ENCODE results near the gene FOLR1. TPM values are rescaled to one million over a fixed set of nuclear protein-coding genes. Genes with fewer than 3 reads are reported as not detected.

FOLR1 gene
- total RNA-seq, result 0.28 TPM in 1 of 2 replicates, not detected in the other

DNA sequence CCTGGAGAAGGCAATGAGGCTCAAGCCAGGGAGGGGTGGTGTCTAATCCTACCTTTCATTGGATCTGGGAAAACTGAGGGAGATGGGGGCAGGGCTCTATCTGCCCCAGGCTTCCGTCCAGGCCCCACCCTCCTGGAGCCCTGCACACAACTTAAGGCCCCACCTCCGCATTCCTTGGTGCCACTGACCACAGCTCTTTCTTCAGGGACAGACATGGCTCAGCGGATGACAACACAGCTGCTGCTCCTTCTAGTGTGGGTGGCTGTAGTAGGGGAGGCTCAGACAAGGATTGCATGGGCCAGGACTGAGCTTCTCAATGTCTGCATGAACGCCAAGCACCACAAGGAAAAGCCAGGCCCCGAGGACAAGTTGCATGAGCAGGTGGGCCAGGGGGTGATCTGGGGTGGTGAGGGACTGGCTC lies at the start of gene FOLR1:
FOLR1 (plus strand) TSS at position 180 of the 421 bp plus-strand sequence; CDS start at position 214, 34 bp downstream.

DNA sequence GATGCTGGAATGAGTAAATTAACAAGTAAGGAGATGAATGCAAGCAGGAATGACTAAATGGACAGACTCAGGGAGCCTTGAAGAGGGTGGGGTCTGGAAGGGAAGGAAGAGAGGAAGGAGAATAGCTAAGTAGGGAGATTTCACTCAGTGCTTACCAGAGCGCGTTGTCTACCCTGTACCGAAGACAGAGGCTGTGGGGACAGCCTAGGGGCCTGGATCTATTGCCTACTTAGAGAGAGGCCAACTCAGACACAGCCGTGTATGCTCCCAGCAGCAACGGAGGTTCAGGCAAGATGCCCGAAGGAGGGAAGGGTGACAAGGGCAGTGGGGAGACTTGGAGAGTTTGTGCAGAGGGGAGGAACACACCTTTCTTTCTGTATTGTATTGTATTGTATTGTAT lies 24.7 kb downstream of the FOLR1 start, which contains the start of gene FOLR2:
FOLR2 (plus strand) TSS at position 157 of the 400 bp plus-strand sequence. CDS start 1,791 bp downstream, outside the sequence.

DNA sequence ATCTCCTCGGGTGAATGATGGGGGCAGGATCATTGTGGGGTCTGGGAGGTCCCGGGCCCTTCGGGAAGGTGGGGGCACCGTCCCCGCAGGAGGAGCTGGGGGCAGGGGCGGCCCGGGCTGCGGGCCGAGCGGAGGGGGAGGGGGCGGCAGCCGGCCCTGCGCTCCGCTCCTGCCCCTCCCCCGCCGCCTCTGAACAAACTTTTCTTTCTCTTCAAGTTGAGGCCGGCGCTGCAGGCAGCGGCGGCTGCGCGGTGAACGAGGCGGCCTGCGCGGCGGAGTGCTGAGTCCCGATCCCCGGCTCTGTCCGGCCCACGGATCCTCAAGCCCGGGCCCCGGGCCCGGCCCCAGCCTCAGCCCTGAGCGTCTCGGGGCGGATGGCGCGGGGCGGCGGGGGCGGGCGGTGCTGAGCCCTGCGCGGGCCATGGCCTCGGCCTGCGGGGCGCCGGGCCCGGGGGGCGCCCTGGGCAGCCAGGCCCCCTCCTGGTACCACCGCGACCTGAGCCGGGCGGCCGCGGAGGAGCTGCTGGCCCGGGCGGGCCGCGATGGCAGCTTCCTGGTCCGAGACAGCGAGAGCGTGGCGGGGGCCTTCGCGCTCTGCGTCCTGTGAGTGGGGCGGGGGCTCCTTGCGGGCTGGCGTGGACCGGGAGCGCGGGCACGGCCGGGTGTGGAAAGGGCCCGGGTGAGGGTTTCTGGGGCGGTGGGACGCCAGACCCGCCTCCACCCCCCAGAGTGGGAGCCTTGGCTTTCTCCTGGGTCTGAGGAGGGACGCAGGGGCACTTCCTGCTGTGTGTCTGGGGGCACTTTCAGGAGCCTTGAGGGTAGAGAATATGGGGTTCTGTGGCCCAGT lies 32.8 kb downstream of the FOLR1 start, which contains the start of gene INPPL1:
INPPL1 (plus strand) TSS at position 204 of the 847 bp plus-strand sequence; CDS start at position 422, 218 bp downstream.

DNA sequence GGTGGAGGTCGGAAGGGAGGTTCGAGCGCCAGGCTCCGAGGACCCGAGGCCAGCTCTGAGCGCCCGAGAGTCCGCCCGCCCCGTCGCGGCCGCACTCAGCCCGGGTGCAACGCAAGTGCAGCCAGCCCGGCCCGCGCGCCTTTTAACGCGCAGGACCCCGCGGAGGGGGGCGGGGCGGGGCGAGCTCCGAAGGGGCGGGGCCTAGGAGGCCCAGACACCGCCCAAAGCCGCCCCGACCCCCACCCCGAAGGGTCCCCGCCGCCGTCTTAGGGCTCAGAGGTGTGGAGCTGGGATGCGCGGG lies 52.1 kb downstream of the FOLR1 start, which contains the start of gene PHOX2A:
PHOX2A (minus strand) TSS at position 117 of the 301 bp plus-strand sequence. CDS start 172 bp downstream, outside the sequence.

Other genes starting within 250 kb of the FOLR1 start
- gene IL18BP, start 193.2 kb upstream of the FOLR1 start, total RNA-seq, result 1.5 and 3.4 TPM in 2 replicates
- 141 and 207 TPM in 2 replicates for gene NUMA1, start 111.6 kb upstream of the FOLR1 start, total RNA-seq
- 5.4 and 7.3 TPM in 2 replicates for gene LRRC51, start 111.3 kb upstream of the FOLR1 start, total RNA-seq
- 62.3 and 125 TPM in 2 replicates for gene LAMTOR1, start 88.8 kb upstream of the FOLR1 start, total RNA-seq
- gene TOMT, start 86.2 kb upstream of the FOLR1 start, total RNA-seq, result not detected in 2 replicates
- gene ANAPC15, start 79.4 kb upstream of the FOLR1 start, total RNA-seq, result 13.8 and 49.3 TPM in 2 replicates
- 0.19 and 1.1 TPM in 2 replicates for gene FOLR3, start 56.4 kb upstream of the FOLR1 start, total RNA-seq
- not detected in 2 replicates for gene FOLR2, start 24.7 kb downstream of the FOLR1 start, total RNA-seq
- 53.8 and 63.6 TPM in 2 replicates for gene INPPL1, start 32.6 kb downstream of the FOLR1 start, total RNA-seq
- not detected in 2 replicates for gene PHOX2A, start 52.0 kb downstream of the FOLR1 start, total RNA-seq
- gene CLPB, start 242.4 kb downstream of the FOLR1 start, total RNA-seq, result 33.0 and 59.8 TPM in 2 replicates